H1 (cell line): ENCODE measurements around the gene SHANK1. TPM values are rescaled to one million over a fixed set of nuclear protein-coding genes. Genes with fewer than 3 reads are reported as not detected.
A peak's percentile ranks its signal among the peaks of the same experiment; 100 is the strongest.

Experiments
- CTCF ChIA-PET: fragments of 300-600 bp; sonication (Branson Sonifier 250); formaldehyde crosslinking; loops from one replicate; lab custom pipeline; 2021; ENCODE audit not compliant: partially characterized antibody; lab: Charles Lee
- POLR2A ChIA-PET: fragments of 300-600 bp; sonication (Branson Sonifier 250); formaldehyde crosslinking; loops from one replicate; lab custom pipeline; 2021; ENCODE audit warnings: inconsistent platforms; ENCODE audit not compliant: partially characterized antibody; lab: Charles Lee
- DNase-seq, 2 experiments: peaks; one replicate each; pipeline versions ENCODE4 v3.0.0 to v3.0.0-alpha.2; 2010 to 2022; ENCODE audit warnings: low spot score in 2 of 2, low read depth in 1 of 2, mixed read lengths in 1 of 2
- FAIRE-seq: peaks from 2 replicates; lab custom pipeline; 2011; peaks lifted over from hg19 to GRCh38; lab: Jason Lieb, UNC
- H2AFZ ChIP-seq: 2 replicates; pipeline ENCODE4 v1.8.1; 2012; ENCODE audit warnings: low read length, inconsistent platforms
- H2AK5ac ChIP-seq: 2 replicates; pipeline ENCODE4 v1.6.1; 2013; ENCODE audit warnings: low read depth, low read length
- H2BK120ac ChIP-seq: replicated peaks from 2 replicates; pipeline ENCODE3; 2013; ENCODE audit warnings: low read depth, low read length, inconsistent platforms
- H2BK12ac ChIP-seq: 2 replicates; pipeline ENCODE4 v1.6.1; 2013; ENCODE audit warnings: low read depth, low read length
- H2BK15ac ChIP-seq: 2 replicates; pipeline ENCODE4 v1.6.1; 2013; ENCODE audit warnings: low read length
- H2BK20ac ChIP-seq: 2 replicates; pipeline ENCODE4 v1.6.1; 2013; ENCODE audit warnings: low read length
- H2BK5ac ChIP-seq: 2 replicates; pipeline ENCODE4 v1.6.1; 2013; ENCODE audit warnings: low read depth, low read length
- H3K14ac ChIP-seq: 2 replicates; pipeline ENCODE4 v1.6.1; 2013; ENCODE audit warnings: inconsistent platforms; ENCODE audit not compliant: insufficient read length
- H3K18ac ChIP-seq: 2 replicates; pipeline ENCODE4 v1.6.1; 2013; ENCODE audit warnings: low read length; ENCODE audit errors: extremely low read depth
- H3K23ac ChIP-seq: 2 replicates; pipeline ENCODE4 v1.6.1; 2013; ENCODE audit warnings: inconsistent platforms; ENCODE audit not compliant: insufficient read length
- H3K23me2 ChIP-seq: 2 replicates; pipeline ENCODE4 v1.6.1; 2013; ENCODE audit warnings: low read depth, low read length
- H3K27ac ChIP-seq: 2 replicates; pipeline ENCODE4 v1.6.1; 2011; ENCODE audit warnings: low read depth, low read length, inconsistent platforms
- H3K27me3 ChIP-seq, 4 experiments: replicated peaks in 1 of 4; 1 replicate in 1 of 4; 2 replicates in 3 of 4; pipeline versions ENCODE4 v1.6.1 to v1.8.1; 2011 to 2013; ENCODE audit warnings: low read length in 3 of 4, mild to moderate bottlenecking in 3 of 4, inconsistent platforms in 2 of 4, mixed read lengths in 2 of 4, moderate library complexity in 1 of 4; ENCODE audit not compliant: control insufficient read depth in 3 of 4, insufficient read depth in 3 of 4; ENCODE audit errors: extremely low read depth in 1 of 4
- H3K36me3 ChIP-seq, 4 experiments: 2 replicates each; pipeline versions ENCODE4 v1.6.1 to v1.8.1; 2011 to 2013; ENCODE audit warnings: mild to moderate bottlenecking in 4 of 4, low read length in 3 of 4, moderate library complexity in 2 of 4, control low read depth in 1 of 4, inconsistent platforms in 1 of 4; ENCODE audit not compliant: insufficient read depth in 4 of 4, control insufficient read depth in 2 of 4
- H3K4ac ChIP-seq: replicated peaks from 2 replicates; pipeline ENCODE3; 2013; ENCODE audit warnings: low read length, low read depth, mixed read lengths, inconsistent platforms; ENCODE audit not compliant: insufficient read length
- H3K4me1 ChIP-seq, 4 experiments: replicated peaks in 1 of 4; 1 replicate in 1 of 4; 2 replicates in 3 of 4; pipeline versions ENCODE4 v1.6.1 to v1.8.1; 2011 to 2013; ENCODE audit warnings: low read length in 3 of 4, inconsistent platforms in 2 of 4, mixed read lengths in 1 of 4; ENCODE audit not compliant: insufficient read depth in 4 of 4, control insufficient read depth in 3 of 4
- H3K4me2 ChIP-seq, 2 experiments: 2 replicates each; pipeline versions ENCODE4 v1.6.1 to v1.8.1; 2011 to 2013; ENCODE audit warnings: low read depth in 2 of 2, low read length in 2 of 2, control low read depth in 1 of 2, inconsistent platforms in 1 of 2, mild to moderate bottlenecking in 1 of 2; ENCODE audit not compliant: insufficient read depth in 1 of 2
- H3K4me3 ChIP-seq, 4 experiments: fragments of 200-600, 300-600 bp in 1 of 4; sonication (generic), shearing (Covaris generic), sonication (Bioruptor Twin) in 1 of 4; 2 replicates each; pipeline versions ENCODE4 v1.5.1 to v1.8.1; 2011 to 2016; ENCODE audit warnings: low read length in 4 of 4, low read depth in 3 of 4, control low read depth in 2 of 4, inconsistent platforms in 2 of 4, mild to moderate bottlenecking in 2 of 4, mixed read lengths in 1 of 4, moderate library complexity in 1 of 4; ENCODE audit not compliant: insufficient read depth in 2 of 4; ENCODE audit errors: extremely low read depth in 1 of 4
- H3K56ac ChIP-seq: replicated peaks from 2 replicates; pipeline ENCODE3; 2013; ENCODE audit warnings: low read depth, mild to moderate bottlenecking, mixed read lengths, low read length, inconsistent platforms; ENCODE audit not compliant: insufficient read length
- H3K79me1 ChIP-seq: 2 replicates; pipeline ENCODE4 v1.6.1; 2013; ENCODE audit warnings: low read depth, low read length, control low read depth
- H3K79me2 ChIP-seq, 2 experiments: 2 replicates each; pipeline versions ENCODE4 v1.6.1 to v1.8.1; 2012 to 2013; ENCODE audit warnings: low read length in 2 of 2, mild to moderate bottlenecking in 2 of 2, inconsistent platforms in 1 of 2; ENCODE audit not compliant: insufficient read depth in 2 of 2, control insufficient read depth in 1 of 2
- H3K9ac ChIP-seq, 4 experiments: replicated peaks in 1 of 4; 1 replicate in 1 of 4; 2 replicates in 3 of 4; pipeline versions ENCODE4 v1.6.1 to v1.8.1; 2011 to 2013; ENCODE audit warnings: low read depth in 3 of 4, low read length in 3 of 4, control low read depth in 2 of 4, mild to moderate bottlenecking in 2 of 4, moderate library complexity in 2 of 4, inconsistent platforms in 1 of 4; ENCODE audit errors: extremely low read depth in 1 of 4
- H3K9me3 ChIP-seq, 2 experiments: 2 replicates each; pipeline versions ENCODE4 v1.6.1 to v1.8.1; 2012 to 2013; ENCODE audit warnings: mild to moderate bottlenecking in 2 of 2, moderate library complexity in 2 of 2, control low read depth in 1 of 2, inconsistent platforms in 1 of 2, low read depth in 1 of 2, low read length in 1 of 2, mixed read lengths in 1 of 2; ENCODE audit not compliant: insufficient read depth in 2 of 2
- H4K20me1 ChIP-seq, 2 experiments: replicated peaks in 1 of 2; 2 replicates each; pipeline versions ENCODE3 to v1.8.1; 2011 to 2013; ENCODE audit warnings: inconsistent platforms in 2 of 2, low read length in 2 of 2, mild to moderate bottlenecking in 1 of 2; ENCODE audit not compliant: insufficient read depth in 2 of 2, control insufficient read depth in 1 of 2
- H4K5ac ChIP-seq: 2 replicates; pipeline ENCODE4 v1.6.1; 2013; ENCODE audit warnings: low read length, low read depth, mixed read lengths, inconsistent platforms; ENCODE audit not compliant: insufficient read length
- H4K8ac ChIP-seq: 2 replicates; pipeline ENCODE4 v1.8.0; 2013; ENCODE audit warnings: mild to moderate bottlenecking, moderate library complexity, low read length, inconsistent platforms; ENCODE audit not compliant: insufficient read depth; ENCODE audit errors: extremely low read depth
- H4K91ac ChIP-seq: replicated peaks from 2 replicates; pipeline ENCODE3; 2013; ENCODE audit warnings: low read length, mixed read lengths, inconsistent platforms; ENCODE audit not compliant: insufficient read length
- BACH1 ChIP-seq: IDR thresholded peaks from 2 replicates; pipeline ENCODE4 v1.6.1; 2012; ENCODE audit warnings: low read length, improper control_type of control experiment
- CHD1 ChIP-seq: IDR thresholded peaks from 2 replicates; pipeline ENCODE4 v1.6.1; 2012; ENCODE audit warnings: low read depth, low read length, improper control_type of control experiment
- CHD2 ChIP-seq: IDR thresholded peaks from 2 replicates; pipeline ENCODE4 v1.6.1; 2012; ENCODE audit warnings: low read length, improper control_type of control experiment
- KDM5A ChIP-seq: fragments of 200-600 bp; IDR thresholded peaks from 2 replicates; pipeline ENCODE4 v1.7.1; 2012; ENCODE audit warnings: mild to moderate bottlenecking, low read length, inconsistent platforms, mixed read lengths
- NRF1 ChIP-seq: IDR thresholded peaks from 2 replicates; pipeline ENCODE4 v1.6.1; 2011; ENCODE audit warnings: mild to moderate bottlenecking, low read depth, low read length, improper control_type of control experiment
- PHF8 ChIP-seq: fragments of 200-600 bp; sonication (generic); conservative IDR thresholded peaks from 2 replicates; pipeline ENCODE4 v1.7.1; 2012; ENCODE audit warnings: low read depth, mild to moderate bottlenecking, inconsistent platforms, low read length, moderate library complexity
- SIN3A ChIP-seq, 2 experiments: IDR thresholded peaks in 1 of 2; conservative IDR thresholded peaks in 1 of 2; 2 replicates each; pipeline ENCODE4 v1.6.1; 2011 to 2012; ENCODE audit warnings: low read length in 2 of 2, improper control_type of control experiment in 1 of 2, low read depth in 1 of 2, mild to moderate bottlenecking in 1 of 2
- SRF ChIP-seq: IDR thresholded peaks from 2 replicates; pipeline ENCODE4 v1.6.1; 2011; ENCODE audit warnings: mild to moderate bottlenecking, low read depth, low read length, moderate library complexity
- TAF1 ChIP-seq: IDR thresholded peaks from 2 replicates; pipeline ENCODE4 v1.6.1; 2011; ENCODE audit warnings: mild to moderate bottlenecking, low read depth, low read length
- USF2 ChIP-seq: IDR thresholded peaks from 2 replicates; pipeline ENCODE4 v1.6.1; 2011; ENCODE audit warnings: low read length, improper control_type of control experiment
- YY1 ChIP-seq: IDR thresholded peaks from 2 replicates; pipeline ENCODE4 v1.6.1; 2011; ENCODE audit warnings: low read depth, mild to moderate bottlenecking, low read length
- WGBS, 2 experiments: shearing (Covaris generic) in 1 of 2; methylation state at CpG; one replicate each; pipeline versions ENCODE4 v1.1.6 to v1.1.7; 2013 to 2015; ENCODE audit warnings: low lambda C conversion rate in 2 of 2, mixed read lengths in 2 of 2, inconsistent platforms in 1 of 2, low coverage in 1 of 2, missing lambda C conversion rate in 1 of 2; ENCODE audit not compliant: insufficient replicate concordance in 2 of 2, insufficient coverage in 1 of 2, insufficient read length in 1 of 2; ENCODE audit errors: extremely low coverage in 1 of 2, missing lambda C conversion rate in 1 of 2; 5-methylcytosine and 5-hydroxymethylcytosine counted together
- polyA plus RNA-seq, 7 experiments: library from polyadenylated mRNA; depleted of rRNA in 3 of 7; stranded (reverse) in 5 of 7; unstranded in 2 of 7; fragments of >200 nt in 5 of 7; fragments of 200-250 nt in 2 of 7; gene quantifications; 1 replicate in 5 of 7; 2 replicates in 1 of 7; 4 replicates in 1 of 7; pipeline versions ENCODE4 v1.2.1 to v1.2.3, GENCODE V29; 2011 to 2013; ENCODE audit warnings: missing spikeins in 2 of 7, mixed read lengths in 2 of 7
- total RNA-seq: library from RNA; stranded (reverse); fragmentation: NEBNext Ultra II Directional; extraction: Animal tissue kit (Norgen Biotek cat#: 25700); gene quantifications from 2 replicates; pipeline ENCODE4 v1.2.1, GENCODE V29; 2021

The SHANK1 gene
- total and polyA plus RNA-seq, 2 of the 8 experiments (the other 6 are each of a cell fraction or from before 2014, with no cell fraction given) = 1.1 to 3.7 TPM

GRCh38 chr19:50724522-50725217 is 5.1 kb upstream of the SHANK1 start:
- DNase-seq = peak; percentile 99
- H3K23me2 ChIP-seq = peaks cover 14% of the 10 kb centered on the region
- H2BK12ac ChIP-seq = 0 out of 2 replicates have a peak overlapping the region, but pooled peaks have one; percentile 39
- no peaks in the 10 kb centered on the region for H3K79me1 ChIP-seq
- CTCF ChIA-PET = interaction anchor here (0.5 to 6.2 kb wide), 30 partner anchors 10 to 339 kb away, joined by 3 to 134 read pairs (median 4); no protein-coding TSS in a partner anchor
- peak overlapping the region; percentile 82 to 96 for H3K4me2 ChIP-seq
- H4K8ac ChIP-seq = peak overlapping the region; percentile 83
- H3K4me3 ChIP-seq = peak overlapping the region; percentile 68 to 82 (median 74)
- 2% methylated on average over 46 of the region's 65 CpGs; no CpG with 5 or more reads in 1 of the 2 experiments for WGBS, 2 experiments
- H2AFZ ChIP-seq = no peak overlapping the region; the same call in 1 of the 2 replicates
- H4K20me1 ChIP-seq = peaks cover 1 to 5% of the 10 kb centered on the region in 2 experiments
- H3K79me2 ChIP-seq = peaks cover 0 to 5% of the 10 kb centered on the region in 2 experiments; a peak in 1 of 4 replicates
- H3K36me3 ChIP-seq = no peaks in the 10 kb centered on the region
- no peaks in the 10 kb centered on the region for H3K9me3 ChIP-seq
- H3K27ac ChIP-seq = peak overlapping the region; percentile 20; the same call in 1 of the 2 replicates
- peak overlapping the region; percentile 94 for H3K18ac ChIP-seq
- FAIRE-seq = peak; percentile 71
- H2BK5ac ChIP-seq = peak overlapping the region; percentile 88
- peak overlapping the region; percentile 95; the same call in 1 of the 2 replicates for H2BK15ac ChIP-seq
- H3K27me3 ChIP-seq = peaks cover 4 to 39% (median 26%) of the 10 kb centered on the region in 4 experiments
- no peak overlapping the region for H2BK120ac ChIP-seq
- peak overlapping the region; percentile 44 for H4K5ac ChIP-seq
- H3K23ac ChIP-seq = no peak overlapping the region
- peak overlapping the region; percentile 81 for H3K56ac ChIP-seq
- peaks cover 3 to 39% (median 26%) of the 10 kb centered on the region in 4 experiments for H3K4me1 ChIP-seq
- H3K9ac ChIP-seq = peak overlapping the region in 3 of 4 experiments; percentile 74 to 79 (median 78); a peak in 5 of 7 replicates
- no peak overlapping the region for H4K91ac ChIP-seq
- H2AK5ac ChIP-seq = no peak overlapping the region
- POLR2A ChIA-PET = interaction anchor here (0.6 to 11.8 kb wide), 12 partner anchors 10 to 413 kb away, joined by 3 to 72 read pairs (median 4); partner anchors contain the start of gene KLK3
- H2BK20ac ChIP-seq = no peak overlapping the region
- H3K14ac ChIP-seq = no peak overlapping the region
- no peak overlapping the region for H3K4ac ChIP-seq
- TF ChIP-seq SIN3A (conservative IDR thresholded peaks at IDR 0.05 in 1 of 2, IDR thresholded peaks at IDR 0.05 in 1 of 2; ENCODE audit: low read depth in 1 of 2, low read length in 2 of 2) (no peak), NRF1 (peak; percentile 74), PHF8 (peak; percentile 1; the same call in 1 of the 2 replicates), USF2 (no peak), SRF (no peak), TAF1 (peak; percentile 86), KDM5A (no peak), CHD1 (no peak), CHD2 (peak; percentile 95), YY1 (no peak), BACH1 (peak; percentile 84)
